Uterus (tissue), 4 donors: ENCODE data around the gene ATP4A. TPM values are rescaled to one million over a fixed set of nuclear protein-coding genes. Genes with fewer than 3 reads are reported as not detected.
A peak's percentile ranks its signal among the peaks of the same experiment; 100 is the strongest.

Source experiments
- DNase-seq, 2 donors: peaks; one replicate each; pipeline ENCODE4 v3.0.0-alpha.2; 2019 to 2020
- H3K27ac ChIP-seq, 2 donors: fragments of 200-600 bp; sonication (generic); 1 replicate in 1 of 2; 2 replicates in 1 of 2; pipeline ENCODE4 v1.5.1; 2016 to 2018
- H3K27me3 ChIP-seq, 2 donors: fragments of 200-600 bp; sonication (generic); one replicate each; pipeline ENCODE4 v1.5.1; 2018 to 2019; ENCODE audit warnings: control low read depth in 1 of 2
- H3K36me3 ChIP-seq, 2 donors: fragments of 200-600 bp; sonication (generic); one replicate each; pipeline ENCODE4 v1.5.1; 2019; ENCODE audit warnings: control low read depth in 1 of 2
- H3K4me1 ChIP-seq, 2 donors: fragments of 200-600 bp; sonication (generic); one replicate each; pipeline ENCODE4 v1.5.1; 2018 to 2019; ENCODE audit warnings: control low read depth in 1 of 2
- H3K4me3 ChIP-seq, 2 donors: fragments of 200-600 bp; sonication (generic); 1 replicate in 1 of 2; 2 replicates in 1 of 2; pipeline ENCODE4 v1.5.1; 2018 to 2019; ENCODE audit warnings: mild to moderate bottlenecking in 1 of 2
- H3K9me3 ChIP-seq, 2 donors: fragments of 200-600 bp; sonication (generic); one replicate each; pipeline ENCODE4 v1.5.1; 2019; ENCODE audit warnings: control low read depth in 1 of 2
- POLR2A ChIP-seq, 2 donors: fragments of 450-650 bp; IDR thresholded peaks; one replicate each; pipeline ENCODE4 v1.6.1; 2016; ENCODE audit warnings: antibody characterized with exemption in 2 of 2, mild to moderate bottlenecking in 1 of 2, moderate library complexity in 1 of 2
- intact Hi-C: fragments of 100-400 bp; cut with DNase I; formaldehyde crosslinking; loops from one replicate; pipeline ENCODE4 v1.15.1; 2023; ENCODE audit warnings: low total_unique reads
- total RNA-seq, 4 donors: library from RNA; depleted of rRNA in 3 of 4; stranded (reverse); fragments of >200 nt in 3 of 4; gene quantifications; one replicate each; pipeline versions ENCODE4 v1.1.0 to v1.2.4, GENCODE V29; 2014 to 2023
- TF ChIP-seq, protein P1 (sequence below), 4 experiments: fragments of 200-600 bp in 2 of 4; fragments of 450-650 bp in 2 of 4; sonication (generic) in 2 of 4; IDR thresholded peaks; one replicate each; pipeline ENCODE4 v1.5.1; 2016 to 2019; ENCODE audit warnings: antibody characterized with exemption in 4 of 4, mild to moderate bottlenecking in 2 of 4, moderate library complexity in 1 of 4
- donor health status: DM: yes; HTN: yes; CAD: no.

Gene ATP4A
- total RNA-seq, 4 donors from 2014 or later: 0.14 TPM; not detected in 3

DNA sequence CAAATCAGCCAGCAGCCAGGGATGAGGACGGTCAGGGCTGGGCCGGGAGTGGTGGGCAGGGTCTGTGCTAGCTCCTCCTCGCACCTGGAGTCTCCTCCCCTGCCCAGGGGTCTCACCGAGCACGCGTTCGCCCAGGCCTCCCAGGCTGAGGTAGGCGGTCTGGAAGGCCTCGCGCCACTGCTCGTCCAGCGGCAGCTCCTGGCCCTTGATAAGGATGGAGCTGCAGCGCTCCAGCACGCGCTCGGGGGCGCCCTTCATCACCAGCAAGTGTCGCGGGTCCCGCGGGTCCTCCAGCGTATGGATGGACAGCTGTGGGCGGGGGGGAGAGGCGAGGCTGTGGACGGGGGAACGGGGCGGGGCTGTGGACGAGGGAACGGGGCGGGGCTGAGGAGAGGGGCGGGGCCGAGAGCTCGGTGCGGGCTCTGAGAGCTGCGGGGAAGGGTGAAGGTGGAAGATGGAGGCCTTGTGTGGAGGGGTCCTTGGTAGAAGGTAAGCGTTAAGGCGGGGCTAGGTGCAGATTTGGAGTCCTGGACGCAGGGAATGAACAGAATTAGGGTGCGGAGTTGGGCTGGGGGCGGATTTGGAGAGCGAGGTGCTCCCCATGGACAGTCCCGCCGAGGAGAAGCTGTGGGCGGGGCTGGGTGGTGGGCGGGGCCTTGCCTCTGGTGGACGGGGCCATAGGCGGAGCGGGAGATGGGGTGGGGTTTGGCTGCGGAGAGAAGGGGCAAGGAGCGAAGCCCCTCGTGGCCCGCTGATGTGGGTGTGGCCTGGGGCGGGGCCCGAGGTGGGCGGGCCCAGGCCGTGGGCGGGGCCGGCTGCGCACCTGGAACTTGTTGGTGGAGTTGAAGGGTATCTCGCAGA lies 5.7 kb downstream of the ATP4A start:
- Histone ChIP-seq H3K9me3 (no peaks in the 10 kb centered on the region), H3K27ac (no peak overlapping the region), H3K27me3 (peaks cover 11 to 15% of the 10 kb centered on the region in 2 donors), H3K4me3 (peak overlapping the region; percentile 14 to 20), H3K4me1 (peaks cover 0 to 3% of the 10 kb centered on the region in 2 donors), H3K36me3 (no peaks in the 10 kb centered on the region)
- peak in 1 of 2 donors; percentile 44 for DNase-seq
- intact Hi-C loops: no loop called here
- TF ChIP-seq POLR2A (IDR thresholded peaks at IDR 0.05): no peak
- TF ChIP-seq, protein P1, sequence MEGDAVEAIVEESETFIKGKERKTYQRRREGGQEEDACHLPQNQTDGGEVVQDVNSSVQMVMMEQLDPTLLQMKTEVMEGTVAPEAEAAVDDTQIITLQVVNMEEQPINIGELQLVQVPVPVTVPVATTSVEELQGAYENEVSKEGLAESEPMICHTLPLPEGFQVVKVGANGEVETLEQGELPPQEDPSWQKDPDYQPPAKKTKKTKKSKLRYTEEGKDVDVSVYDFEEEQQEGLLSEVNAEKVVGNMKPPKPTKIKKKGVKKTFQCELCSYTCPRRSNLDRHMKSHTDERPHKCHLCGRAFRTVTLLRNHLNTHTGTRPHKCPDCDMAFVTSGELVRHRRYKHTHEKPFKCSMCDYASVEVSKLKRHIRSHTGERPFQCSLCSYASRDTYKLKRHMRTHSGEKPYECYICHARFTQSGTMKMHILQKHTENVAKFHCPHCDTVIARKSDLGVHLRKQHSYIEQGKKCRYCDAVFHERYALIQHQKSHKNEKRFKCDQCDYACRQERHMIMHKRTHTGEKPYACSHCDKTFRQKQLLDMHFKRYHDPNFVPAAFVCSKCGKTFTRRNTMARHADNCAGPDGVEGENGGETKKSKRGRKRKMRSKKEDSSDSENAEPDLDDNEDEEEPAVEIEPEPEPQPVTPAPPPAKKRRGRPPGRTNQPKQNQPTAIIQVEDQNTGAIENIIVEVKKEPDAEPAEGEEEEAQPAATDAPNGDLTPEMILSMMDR (IDR thresholded peaks at IDR 0.05): no peak

DNA sequence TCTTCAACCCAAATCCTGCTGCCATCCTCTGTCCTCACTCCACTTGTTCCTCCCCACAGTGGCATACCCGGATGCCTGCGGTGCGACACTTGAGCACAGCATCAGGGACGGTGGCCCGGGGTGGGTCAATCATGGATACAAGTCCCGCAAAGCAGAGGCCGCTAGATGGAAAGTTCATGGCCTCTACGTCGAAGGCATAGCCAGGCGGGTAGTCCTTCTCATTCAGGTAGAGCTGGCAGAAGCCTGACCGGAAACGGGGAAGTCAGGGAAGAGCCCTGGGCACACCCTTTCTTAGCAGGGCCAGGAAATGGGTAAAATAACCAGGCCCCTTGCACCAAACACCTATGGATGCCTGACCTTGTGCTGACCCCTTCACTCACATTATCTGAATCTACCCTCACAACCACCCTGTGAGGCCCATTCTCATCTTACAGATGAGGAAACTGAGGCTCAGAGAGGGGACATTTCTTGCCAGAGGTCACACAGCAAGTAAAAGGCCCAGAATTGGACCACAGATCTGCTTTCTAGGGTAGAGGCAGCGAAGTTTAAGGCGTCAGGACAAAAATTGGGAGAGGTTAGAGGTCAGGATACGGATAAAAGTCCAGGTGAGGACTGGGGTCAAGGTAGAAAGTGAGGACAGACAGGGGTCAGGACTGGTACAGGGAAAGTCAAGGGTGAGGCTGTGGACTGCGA lies 6.5 kb downstream of the ATP4A start:
- Histone ChIP-seq H3K9me3 (no peaks in the 10 kb centered on the region), H3K4me3 (no peak overlapping the region), H3K4me1 (peaks cover 0 to 3% of the 10 kb centered on the region in 2 donors), H3K36me3 (no peaks in the 10 kb centered on the region), H3K27me3 (peaks cover 11 to 15% of the 10 kb centered on the region in 2 donors), H3K27ac (no peak overlapping the region)
- TF ChIP-seq, protein P1 (IDR thresholded peaks at IDR 0.05): no peak
- TF ChIP-seq POLR2A (IDR thresholded peaks at IDR 0.05): no peak
- intact Hi-C loops: no loop called here
- DNase-seq: no peak

DNA sequence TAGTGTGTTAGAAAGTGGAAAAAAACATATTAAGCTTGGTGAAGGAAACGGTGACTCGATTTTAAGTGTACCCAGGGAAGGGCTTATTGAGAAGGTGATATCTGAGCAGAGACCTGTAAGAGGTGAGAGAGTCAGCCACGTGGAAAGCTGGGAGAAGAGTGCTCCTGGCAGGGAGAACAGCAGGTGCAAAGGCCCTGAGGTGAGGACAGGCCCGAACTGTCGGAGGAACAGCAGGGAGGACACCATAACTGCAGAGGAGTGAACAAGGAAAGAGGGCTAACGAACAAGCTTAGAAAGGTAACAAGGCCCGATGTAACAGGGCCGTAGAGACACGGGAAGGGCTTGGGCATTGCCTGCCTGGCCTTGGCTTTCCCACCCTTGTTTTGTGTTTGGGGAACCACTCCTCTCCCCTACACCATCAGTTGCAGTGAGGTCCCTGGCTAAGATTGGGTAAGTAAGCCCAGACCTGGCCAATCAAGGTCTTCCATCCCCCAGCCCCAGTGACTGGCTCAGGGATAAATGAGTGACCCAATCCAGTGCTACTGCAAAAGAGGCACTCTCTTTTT lies 7.3 kb downstream of the ATP4A start:
- TF ChIP-seq POLR2A (IDR thresholded peaks at IDR 0.05): no peak
- TF ChIP-seq, protein P1 (IDR thresholded peaks at IDR 0.05): no peak
- Histone ChIP-seq H3K36me3 (no peaks in the 10 kb centered on the region), H3K27me3 (peaks cover 11 to 15% of the 10 kb centered on the region in 2 donors), H3K9me3 (no peaks in the 10 kb centered on the region), H3K4me1 (peaks cover 0 to 3% of the 10 kb centered on the region in 2 donors), H3K4me3 (no peak overlapping the region), H3K27ac (no peak overlapping the region)
- no peak for DNase-seq
- intact Hi-C loops: no loop called here

DNA sequence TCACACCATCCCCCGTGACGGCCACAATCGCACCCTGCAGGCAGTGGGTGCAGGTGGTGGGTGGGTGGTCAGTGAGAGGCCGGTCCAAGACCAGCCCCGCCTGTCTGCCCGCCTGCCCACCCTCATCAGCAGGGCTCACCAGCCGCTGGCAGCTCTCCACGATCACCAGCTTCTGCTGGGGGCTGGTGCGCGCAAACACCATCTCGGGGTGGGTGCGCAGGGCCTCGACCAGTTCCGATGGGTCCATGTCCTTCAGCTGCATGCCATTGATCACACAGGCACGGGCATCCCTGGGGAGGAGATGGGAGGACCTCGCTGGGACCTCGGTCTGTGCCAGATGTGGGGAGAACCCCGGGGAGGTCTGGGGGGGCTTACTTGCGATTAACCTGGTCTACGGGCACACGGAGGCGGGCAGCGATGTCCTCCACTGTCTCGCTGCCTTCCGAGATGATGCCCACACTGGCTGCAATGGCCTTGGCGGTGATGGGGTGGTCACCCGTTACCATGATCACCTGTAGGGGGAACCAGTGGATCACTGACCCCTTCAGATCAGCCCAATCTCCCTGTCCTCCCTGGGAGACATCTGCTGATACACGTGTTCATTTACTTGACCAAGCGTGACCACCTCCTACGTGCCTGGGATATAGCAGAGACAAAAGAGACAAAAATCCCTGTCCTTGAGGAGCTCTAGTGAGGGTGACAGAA lies 8.0 kb downstream of the ATP4A start:
- Histone ChIP-seq H3K9me3 (no peaks in the 10 kb centered on the region), H3K36me3 (no peaks in the 10 kb centered on the region), H3K4me3 (no peak overlapping the region), H3K4me1 (peaks cover 0 to 3% of the 10 kb centered on the region in 2 donors), H3K27ac (no peak overlapping the region), H3K27me3 (peaks cover 11 to 15% of the 10 kb centered on the region in 2 donors)
- no peak for TF ChIP-seq POLR2A (IDR thresholded peaks at IDR 0.05)
- TF ChIP-seq, protein P1 (IDR thresholded peaks at IDR 0.05): no peak
- DNase-seq: no peak
- intact Hi-C loops: no loop called here
